MM.1S (cell line): ENCODE measurements around the gene GID4.

Source experiments
- DNase-seq: peaks from one replicate; pipeline ENCODE4 v3.0.0-alpha.2; 2015
- H2AFZ ChIP-seq: fragments of 300-600 bp; sonication (generic); 2 replicates; pipeline ENCODE4 v1.6.0; 2016; ENCODE audit warnings: antibody characterized with exemption, low read length
- H3F3A ChIP-seq: fragments of 300-600 bp; sonication (generic); 2 replicates; pipeline ENCODE4 v1.6.1; 2016; ENCODE audit warnings: mild to moderate bottlenecking, antibody characterized with exemption, low read length, moderate library complexity, mixed read lengths; ENCODE audit not compliant: insufficient read depth
- H3K27ac ChIP-seq: fragments of 300-600 bp; sonication (generic); 2 replicates; pipeline ENCODE4 v1.5.1; 2016; ENCODE audit warnings: mild to moderate bottlenecking, low read length
- H3K27me3 ChIP-seq: fragments of 300-600 bp; sonication (generic); replicated peaks from 2 replicates; pipeline ENCODE4 v1.6.0; 2016; ENCODE audit warnings: low read length; ENCODE audit not compliant: insufficient read depth
- H3K36me3 ChIP-seq: fragments of 300-600 bp; sonication (generic); replicated peaks from 2 replicates; pipeline ENCODE4 v1.6.1; 2016; ENCODE audit warnings: mild to moderate bottlenecking, low read length, mixed read lengths; ENCODE audit not compliant: insufficient read depth
- H3K4me1 ChIP-seq: fragments of 300-600 bp; sonication (generic); 2 replicates; pipeline ENCODE4 v1.6.1; 2016; ENCODE audit warnings: low read length, mixed read lengths
- H3K4me2 ChIP-seq: fragments of 300-600 bp; sonication (generic); 2 replicates; pipeline ENCODE4 v1.6.0; 2016; ENCODE audit warnings: low read depth, low read length
- H3K4me3 ChIP-seq: fragments of 300-600 bp; sonication (generic); 2 replicates; pipeline ENCODE4 v1.5.1; 2016; ENCODE audit warnings: low read length, mixed read lengths
- H3K79me2 ChIP-seq: fragments of 300-600 bp; sonication (generic); 2 replicates; pipeline ENCODE4 v1.6.1; 2016; ENCODE audit warnings: mixed run types, low read length, mixed read lengths
- H3K9ac ChIP-seq: fragments of 300-600 bp; sonication (generic); 2 replicates; pipeline ENCODE4 v1.6.1; 2016; ENCODE audit warnings: low read length, mixed read lengths
- H3K9me2 ChIP-seq: fragments of 300-600 bp; sonication (generic); replicated peaks from 2 replicates; pipeline ENCODE4 v1.6.1; 2016; ENCODE audit warnings: mild to moderate bottlenecking, low read length, mixed read lengths; ENCODE audit not compliant: insufficient read depth
- H3K9me3 ChIP-seq: fragments of 300-600 bp; sonication (generic); replicated peaks from 2 replicates; pipeline ENCODE4 v1.6.1; 2016; ENCODE audit warnings: mild to moderate bottlenecking, low read length, mixed read lengths; ENCODE audit not compliant: insufficient read depth
- H4K20me1 ChIP-seq: fragments of 300-600 bp; sonication (generic); 2 replicates; pipeline ENCODE4 v1.6.1; 2016; ENCODE audit warnings: mild to moderate bottlenecking, low read length, moderate library complexity, mixed read lengths; ENCODE audit not compliant: insufficient read depth
- CTCF ChIP-seq: fragments of 300-600 bp; sonication (generic); IDR thresholded peaks from 2 replicates; pipeline ENCODE4 v1.5.1; 2016; ENCODE audit warnings: antibody characterized with exemption, low read length, mixed read lengths
- EZH2 ChIP-seq: fragments of 300-600 bp; sonication (generic); optimal IDR thresholded peaks from 2 replicates; pipeline ENCODE3; 2017; ENCODE audit warnings: low read depth, mild to moderate bottlenecking, antibody characterized with exemption, low read length, mixed read lengths
- EZH2phosphoT487 ChIP-seq: fragments of 300-600 bp; sonication (generic); IDR thresholded peaks from 2 replicates; pipeline ENCODE4 v1.6.1; 2018; ENCODE audit warnings: antibody characterized with exemption, low read length

The GID4 gene

GRCh38 chr17:18066866-18067265, 27.7 kb downstream of the GID4 start:
- Histone ChIP-seq H3F3A (no peaks in the 10 kb centered on the region), H3K4me1 (no peaks in the 10 kb centered on the region), H4K20me1 (no peaks in the 10 kb centered on the region), H3K9me2 (no peaks in the 10 kb centered on the region), H3K4me3 (no peak overlapping the region), H3K27ac (no peak overlapping the region), H3K36me3 (no peaks in the 10 kb centered on the region), H2AFZ (no peak overlapping the region), H3K4me2 (no peak overlapping the region), H3K9ac (no peak overlapping the region), H3K9me3 (no peaks in the 10 kb centered on the region), H3K79me2 (no peaks in the 10 kb centered on the region), H3K27me3 (no peaks in the 10 kb centered on the region)
- TF ChIP-seq CTCF (no peak), EZH2phosphoT487 (no peak), EZH2 (no peak)
- no peak for DNase-seq

GRCh38 chr17:18069101-18069500, 29.9 kb downstream of the GID4 start:
- Histone ChIP-seq H2AFZ (no peak overlapping the region), H3K79me2 (no peaks in the 10 kb centered on the region), H3K4me2 (no peak overlapping the region), H3K27ac (no peak overlapping the region), H3K4me3 (no peak overlapping the region), H4K20me1 (no peaks in the 10 kb centered on the region), H3K27me3 (no peaks in the 10 kb centered on the region), H3K9me3 (no peaks in the 10 kb centered on the region), H3K4me1 (no peaks in the 10 kb centered on the region), H3K9ac (no peak overlapping the region), H3F3A (no peaks in the 10 kb centered on the region), H3K36me3 (no peaks in the 10 kb centered on the region), H3K9me2 (no peaks in the 10 kb centered on the region)
- TF ChIP-seq EZH2phosphoT487, result no peak
- TF ChIP-seq EZH2, result no peak
- DNase-seq, result no peak

- Histone ChIP-seq H3F3A (no peaks in the 10 kb centered on the region), H3K4me3 (no peak overlapping the region), H3K4me1 (no peaks in the 10 kb centered on the region), H4K20me1 (no peaks in the 10 kb centered on the region), H3K36me3 (no peaks in the 10 kb centered on the region), H3K79me2 (no peaks in the 10 kb centered on the region), H3K27ac (no peak overlapping the region), H3K4me2 (no peak overlapping the region), H3K9me3 (no peaks in the 10 kb centered on the region), H3K9me2 (no peaks in the 10 kb centered on the region), H3K9ac (no peak overlapping the region), H3K27me3 (no peaks in the 10 kb centered on the region), H2AFZ (no peak overlapping the region)
- DNase-seq, result no peak
- TF ChIP-seq EZH2phosphoT487 (no peak), CTCF (no peak), EZH2 (no peak)
Observed at GRCh38 chr17:18070861-18071340, 31.7 kb downstream of the GID4 start.

GRCh38 chr17:18071751-18072150, 32.5 kb downstream of the GID4 start:
- H3K36me3 ChIP-seq, result no peaks in the 10 kb centered on the region
- no peaks in the 10 kb centered on the region for H3K9me2 ChIP-seq
- no peak overlapping the region for H3K4me2 ChIP-seq
- no peak overlapping the region for H3K4me3 ChIP-seq
- H3K27ac ChIP-seq, result no peak overlapping the region
- H3K79me2 ChIP-seq, result no peaks in the 10 kb centered on the region
- TF ChIP-seq EZH2phosphoT487 (no peak), EZH2 (no peak), CTCF (no peak)
- H2AFZ ChIP-seq, result no peak overlapping the region
- no peak for DNase-seq
- no peak overlapping the region for H3K9ac ChIP-seq
- no peaks in the 10 kb centered on the region for H4K20me1 ChIP-seq
- no peaks in the 10 kb centered on the region for H3K27me3 ChIP-seq
- no peaks in the 10 kb centered on the region for H3F3A ChIP-seq
- no peaks in the 10 kb centered on the region for H3K9me3 ChIP-seq
- no peaks in the 10 kb centered on the region for H3K4me1 ChIP-seq
